OCI-LY7 (cell line): ENCODE data around the gene UGT1A9. TPM values are rescaled to one million over a fixed set of nuclear protein-coding genes. Genes with fewer than 3 reads are reported as not detected.

Experiments used
- BruUV-seq: library from RNA; stranded (reverse); fragments of 400-500 nt; replicated peaks from 2 replicates; lab custom pipeline; 2021; lab: Mats Ljungman, UMichigan
- CTCF ChIA-PET: fragments of 300-600 bp; sonication (Branson Sonifier 250); formaldehyde crosslinking; loops from one replicate; lab custom pipeline; 2022; ENCODE audit warnings: antibody characterized with exemption; ENCODE audit not compliant: unreplicated experiment; lab: Charles Lee
- POLR2A ChIA-PET: fragments of 300-600 bp; sonication (Branson Sonifier 250); formaldehyde crosslinking; loops from one replicate; lab custom pipeline; 2022; ENCODE audit warnings: antibody characterized with exemption; lab: Charles Lee
- DNase-seq: peaks from one replicate; pipeline ENCODE4 v3.0.0-alpha.2; 2015; ENCODE audit warnings: low spot score
- H2AFZ ChIP-seq: fragments of 200-600 bp; sonication (generic), shearing (Covaris generic); 2 replicates; pipeline ENCODE4 v1.6.1; 2014; ENCODE audit warnings: mild to moderate bottlenecking, antibody characterized with exemption, low read length, moderate library complexity
- H3K27ac ChIP-seq: fragments of 200-600 bp; sonication (generic); 2 replicates; pipeline ENCODE4 v1.5.1; 2014; ENCODE audit warnings: mixed run types, low read depth, mild to moderate bottlenecking, moderate library complexity, low read length, inconsistent platforms; ENCODE audit not compliant: poor library complexity, severe bottlenecking
- H3K36me3 ChIP-seq: fragments of 200-600 bp; sonication (generic); 2 replicates; pipeline ENCODE4 v1.6.1; 2014; ENCODE audit warnings: mild to moderate bottlenecking, antibody characterized with exemption, low read length, moderate library complexity, mixed read lengths; ENCODE audit not compliant: insufficient read depth
- H3K4me1 ChIP-seq: fragments of 200-600 bp; sonication (generic); 2 replicates; pipeline ENCODE4 v1.5.1; 2014; ENCODE audit warnings: mild to moderate bottlenecking, low read length; ENCODE audit not compliant: insufficient read depth, poor library complexity, severe bottlenecking
- H3K4me2 ChIP-seq: fragments of 200-600 bp; sonication (generic); 2 replicates; pipeline ENCODE4 v1.6.1; 2014; ENCODE audit warnings: mild to moderate bottlenecking, low read length
- H3K4me3 ChIP-seq: fragments of 200-600 bp; sonication (generic); 2 replicates; pipeline ENCODE4 v1.5.1; 2014; ENCODE audit warnings: mild to moderate bottlenecking, low read depth, low read length; ENCODE audit not compliant: poor library complexity, severe bottlenecking
- H3K79me2 ChIP-seq: fragments of 200-600 bp; sonication (generic); 2 replicates; pipeline ENCODE4 v1.6.1; 2016; ENCODE audit warnings: low read depth, mild to moderate bottlenecking, low read length, moderate library complexity, mixed read lengths; ENCODE audit not compliant: insufficient read depth
- H3K9me2 ChIP-seq: fragments of 200-600 bp; sonication (generic); 2 replicates; pipeline ENCODE4 v1.6.1; 2016; ENCODE audit warnings: mild to moderate bottlenecking, low read length, mixed read lengths; ENCODE audit not compliant: insufficient read depth
- H3K9me3 ChIP-seq: fragments of 200-600 bp; sonication (generic); 2 replicates; pipeline ENCODE4 v1.6.1; 2014; ENCODE audit warnings: mild to moderate bottlenecking, mixed run types, low read length, mixed read lengths
- H4K20me1 ChIP-seq: fragments of 200-600 bp; sonication (generic); 2 replicates; pipeline ENCODE4 v1.6.1; 2014; ENCODE audit warnings: mild to moderate bottlenecking, antibody characterized with exemption, low read length, moderate library complexity, mixed read lengths; ENCODE audit not compliant: insufficient read depth
- CTCF ChIP-seq: fragments of 200-600 bp; sonication (generic); conservative IDR thresholded peaks from 2 replicates; pipeline ENCODE4 v1.5.1; 2014; ENCODE audit warnings: mild to moderate bottlenecking, antibody characterized with exemption, low read length, moderate library complexity, mixed read lengths
- EZH2phosphoT487 ChIP-seq: fragments of 200-600 bp; sonication (generic); IDR thresholded peaks from 2 replicates; pipeline ENCODE4 v1.6.1; 2018; ENCODE audit warnings: low read depth, borderline replicate concordance, mild to moderate bottlenecking, mixed run types, antibody characterized with exemption, low read length, moderate library complexity, mixed read lengths
- intact Hi-C: fragments of 100-400 bp; cut with micrococcal nuclease; formaldehyde crosslinking; loops from one replicate; pipeline ENCODE4 v1.10.0; 2022; ENCODE audit not compliant: unreplicated experiment
- total RNA-seq, 2 experiments: library from RNA; depleted of rRNA in 1 of 2; stranded (reverse); fragments of >200 nt in 1 of 2; shearing (Covaris generic) in 1 of 2; gene quantifications; 2 replicates each; pipeline ENCODE4 v1.2.3, GENCODE V29; 2014 to 2022

The UGT1A9 gene
- total RNA-seq, 2 experiments from 2014 or later = not detected

GRCh38 chr2:233795735-233796171 is 124.1 kb downstream of the UGT1A9 start:
- BruUV-seq = no TSS peak
- CTCF ChIA-PET = no interaction called here
- H2AFZ ChIP-seq = no peak overlapping the region

GRCh38 chr2:233796254-233796653 is 124.6 kb downstream of the UGT1A9 start:
- H2AFZ ChIP-seq = no peak overlapping the region
- H3K36me3 ChIP-seq = no peaks in the 10 kb centered on the region
- H3K79me2 ChIP-seq = no peaks in the 10 kb centered on the region
- ChIA-PET POLR2A (interaction anchor here (0.6 kb wide), 1 partner anchor 124 kb away, joined by 3 read pairs; no protein-coding TSS in a partner anchor), CTCF (no interaction called here)
- no TSS peak for BruUV-seq
- no peak for TF ChIP-seq CTCF
- no peak for TF ChIP-seq EZH2phosphoT487
- intact Hi-C loops = no loop called here
- no peaks in the 10 kb centered on the region for H4K20me1 ChIP-seq
- no peaks in the 10 kb centered on the region for H3K9me2 ChIP-seq
- H3K27ac ChIP-seq = no peak overlapping the region
- DNase-seq = no peak
- H3K4me1 ChIP-seq = peaks cover 5% of the 10 kb centered on the region
- H3K4me2 ChIP-seq = no peak overlapping the region
- H3K4me3 ChIP-seq = no peak overlapping the region
- no peaks in the 10 kb centered on the region for H3K9me3 ChIP-seq

More at GRCh38 chr2:233795735-233796171, 124.1 kb downstream of the UGT1A9 start:
- TF ChIP-seq CTCF (no peak), EZH2phosphoT487 (no peak)
- H3K36me3 ChIP-seq = no peaks in the 10 kb centered on the region
- POLR2A ChIA-PET = interaction anchor here (0.6 kb wide), 1 partner anchor 125 kb away, joined by 3 read pairs; no protein-coding TSS in a partner anchor
- no peaks in the 10 kb centered on the region for H3K9me2 ChIP-seq
- H3K4me1 ChIP-seq = peaks cover under 1% of the 10 kb centered on the region
- H4K20me1 ChIP-seq = no peaks in the 10 kb centered on the region
- intact Hi-C loops = no loop called here
- no peak overlapping the region for H3K27ac ChIP-seq
- no peaks in the 10 kb centered on the region for H3K79me2 ChIP-seq
- no peak for DNase-seq
- H3K9me3 ChIP-seq = no peaks in the 10 kb centered on the region
- H3K4me2 ChIP-seq = no peak overlapping the region
- H3K4me3 ChIP-seq = no peak overlapping the region

GRCh38 chr2:233798335-233799086 is 126.8 kb downstream of the UGT1A9 start:
- CTCF ChIA-PET = interaction anchor here (0.5 kb wide), 1 partner anchor 787 kb away, joined by 3 read pairs; no protein-coding TSS in a partner anchor
- no peaks in the 10 kb centered on the region for H4K20me1 ChIP-seq
- intact Hi-C loops = no loop called here
- no TSS peak for BruUV-seq
- POLR2A ChIA-PET = no interaction called here
- H3K4me3 ChIP-seq = no peak overlapping the region
- TF ChIP-seq EZH2phosphoT487 (no peak), CTCF (no peak)
- no peak overlapping the region for H3K27ac ChIP-seq
- no peaks in the 10 kb centered on the region for H3K79me2 ChIP-seq
- no peaks in the 10 kb centered on the region for H3K36me3 ChIP-seq
- H3K4me2 ChIP-seq = no peak overlapping the region
- DNase-seq = no peak
- no peaks in the 10 kb centered on the region for H3K9me2 ChIP-seq
- peaks cover 11% of the 10 kb centered on the region for H3K4me1 ChIP-seq
- no peaks in the 10 kb centered on the region for H3K9me3 ChIP-seq
- no peak overlapping the region for H2AFZ ChIP-seq
